Measurements from ENCODE around the gene FTMT. TPM values are rescaled to one million over a fixed set of nuclear protein-coding genes. Genes with fewer than 3 reads are reported as not detected.

FTMT gene
- total RNA-seq, 4 donors from 2014 or later, result not detected

DNA sequence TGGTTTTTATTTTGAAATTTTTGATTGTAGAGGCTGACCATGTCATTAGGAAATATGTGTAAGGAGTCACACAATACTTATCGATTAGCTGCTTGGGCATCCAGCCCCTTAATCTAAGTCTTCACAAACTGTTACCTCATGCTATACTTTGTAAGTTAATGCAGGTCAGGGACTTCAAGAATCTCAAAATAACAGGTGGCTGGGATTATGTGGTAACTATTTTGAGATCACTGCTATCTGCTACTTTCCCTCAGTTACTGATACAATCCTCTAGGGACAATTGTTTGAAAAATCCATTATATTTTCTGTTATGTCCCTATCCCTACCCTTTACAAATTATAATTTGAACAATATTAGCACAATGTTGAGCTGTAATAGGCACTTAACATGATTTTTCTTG, 21.7 kb downstream of the FTMT start:
- 96 to 97% methylated on average over 1 of the region's 1 CpG for WGBS, 2 donors

DNA sequence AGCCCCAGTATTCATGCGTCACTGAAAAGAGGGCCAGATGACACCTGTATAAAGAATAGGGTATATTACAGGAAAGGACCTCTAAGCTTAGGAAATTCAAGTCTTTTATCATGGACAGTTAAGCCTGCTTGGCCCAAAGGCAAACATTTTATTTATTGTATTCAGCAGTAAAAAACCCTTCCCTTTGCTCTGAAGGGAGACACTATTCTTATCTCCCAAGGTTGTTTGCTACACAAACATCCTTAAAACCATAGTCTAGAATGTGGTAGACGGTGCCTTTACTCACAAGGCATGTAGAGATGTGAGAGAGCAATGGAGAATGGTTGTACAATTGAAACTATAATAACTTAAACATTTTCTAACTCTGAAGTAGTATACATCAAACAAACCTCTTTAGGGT, 33.9 kb downstream of the FTMT start:
- Histone ChIP-seq H3K4me3 (replicated peaks in 1 of 3) (no peak overlapping the region), H3K9me3 (no peaks in the 10 kb centered on the region), H3K27ac (no peak overlapping the region), H3K36me3 (no peaks in the 10 kb centered on the region), H3K4me1 (no peaks in the 10 kb centered on the region), H3K27me3 (no peaks in the 10 kb centered on the region)
- DNase-seq, result no peak
- WGBS, 2 donors, result 51 to 65% methylated on average over 2 of the region's 2 CpGs
- intact Hi-C loops (cut with DNase I), result no loop called here
- TF ChIP-seq, protein P1, sequence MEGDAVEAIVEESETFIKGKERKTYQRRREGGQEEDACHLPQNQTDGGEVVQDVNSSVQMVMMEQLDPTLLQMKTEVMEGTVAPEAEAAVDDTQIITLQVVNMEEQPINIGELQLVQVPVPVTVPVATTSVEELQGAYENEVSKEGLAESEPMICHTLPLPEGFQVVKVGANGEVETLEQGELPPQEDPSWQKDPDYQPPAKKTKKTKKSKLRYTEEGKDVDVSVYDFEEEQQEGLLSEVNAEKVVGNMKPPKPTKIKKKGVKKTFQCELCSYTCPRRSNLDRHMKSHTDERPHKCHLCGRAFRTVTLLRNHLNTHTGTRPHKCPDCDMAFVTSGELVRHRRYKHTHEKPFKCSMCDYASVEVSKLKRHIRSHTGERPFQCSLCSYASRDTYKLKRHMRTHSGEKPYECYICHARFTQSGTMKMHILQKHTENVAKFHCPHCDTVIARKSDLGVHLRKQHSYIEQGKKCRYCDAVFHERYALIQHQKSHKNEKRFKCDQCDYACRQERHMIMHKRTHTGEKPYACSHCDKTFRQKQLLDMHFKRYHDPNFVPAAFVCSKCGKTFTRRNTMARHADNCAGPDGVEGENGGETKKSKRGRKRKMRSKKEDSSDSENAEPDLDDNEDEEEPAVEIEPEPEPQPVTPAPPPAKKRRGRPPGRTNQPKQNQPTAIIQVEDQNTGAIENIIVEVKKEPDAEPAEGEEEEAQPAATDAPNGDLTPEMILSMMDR (IDR thresholded peaks at IDR 0.05), result no peak
- TF ChIP-seq POLR2A (IDR thresholded peaks at IDR 0.05), result no peak

More for the DNA sequence above, 21.7 kb downstream of the FTMT start:
- Histone ChIP-seq H3K4me1 (no peaks in the 10 kb centered on the region), H3K4me3 (replicated peaks in 1 of 3) (no peak overlapping the region), H3K27ac (no peak overlapping the region), H3K27me3 (no peaks in the 10 kb centered on the region), H3K9me3 (no peaks in the 10 kb centered on the region), H3K36me3 (no peaks in the 10 kb centered on the region)
- TF ChIP-seq POLR2A (IDR thresholded peaks at IDR 0.05), result no peak
- TF ChIP-seq, protein P1 (IDR thresholded peaks at IDR 0.05), result no peak
- no peak for DNase-seq
- intact Hi-C loops (cut with DNase I), result no loop called here

DNA sequence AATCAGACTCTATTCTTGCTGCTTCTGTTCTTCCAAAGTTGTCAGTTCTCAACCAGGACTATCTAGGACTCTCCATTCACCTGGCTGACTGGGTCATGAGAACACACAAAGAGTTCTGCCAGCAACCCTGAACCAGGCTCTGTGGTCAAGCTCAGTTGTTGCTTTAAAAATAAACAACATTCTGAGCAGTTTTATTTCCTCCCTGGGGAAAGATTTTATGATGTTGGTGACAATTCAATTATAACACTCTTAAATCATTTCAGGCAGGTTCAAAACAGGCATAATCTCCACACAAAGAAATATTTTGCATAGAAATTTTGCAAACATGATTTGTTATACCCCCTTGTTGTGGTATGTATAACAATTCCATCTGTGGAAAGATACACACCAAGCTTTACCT, 36.0 kb downstream of the FTMT start:
- no peaks in the 10 kb centered on the region for H3K4me1 ChIP-seq
- intact Hi-C loops (cut with DNase I), result no loop called here
- no peak overlapping the region for H3K27ac ChIP-seq
- no peak for DNase-seq
- no peaks in the 10 kb centered on the region for H3K36me3 ChIP-seq
- no peak for TF ChIP-seq POLR2A (IDR thresholded peaks at IDR 0.05)
- TF ChIP-seq, protein P1 (IDR thresholded peaks at IDR 0.05), result no peak
- H3K9me3 ChIP-seq, result no peaks in the 10 kb centered on the region
- no peak overlapping the region for H3K4me3 ChIP-seq (replicated peaks in 1 of 3)
- no peaks in the 10 kb centered on the region for H3K27me3 ChIP-seq

DNA sequence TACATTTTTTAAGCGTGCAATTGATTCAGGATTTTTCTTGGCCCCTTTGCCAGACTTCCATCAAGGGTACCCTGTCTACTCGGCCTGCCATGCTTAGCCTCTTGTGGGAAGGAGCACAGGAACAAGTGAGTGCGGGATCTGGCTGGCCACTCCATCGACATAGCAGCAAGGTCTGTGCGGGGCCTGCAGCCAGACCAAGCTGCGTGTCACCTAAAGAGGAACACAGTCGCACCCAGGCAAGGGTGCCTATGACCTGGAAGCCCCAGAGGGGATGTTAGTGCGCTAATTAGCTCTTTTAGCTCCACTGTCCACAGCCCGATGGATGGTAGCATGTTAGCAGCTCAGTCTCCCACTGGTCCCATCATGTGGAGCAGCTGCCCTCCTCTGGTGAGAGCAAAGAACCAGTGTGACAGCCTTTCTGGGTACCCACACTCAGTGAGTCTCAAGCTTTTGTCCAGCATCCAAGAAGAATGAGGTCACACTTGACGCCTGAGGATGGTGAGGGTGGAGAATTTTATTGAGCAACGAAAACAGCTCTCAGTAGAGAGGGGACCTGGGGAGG, 38.7 kb downstream of the FTMT start:
- no peak for DNase-seq
- H3K27ac ChIP-seq, result no peak overlapping the region
- no peaks in the 10 kb centered on the region for H3K9me3 ChIP-seq
- TF ChIP-seq, protein P1 (IDR thresholded peaks at IDR 0.05), result no peak
- no peak for TF ChIP-seq POLR2A (IDR thresholded peaks at IDR 0.05)
- intact Hi-C loops (cut with DNase I), result no loop called here
- H3K36me3 ChIP-seq, result no peaks in the 10 kb centered on the region
- no peaks in the 10 kb centered on the region for H3K4me1 ChIP-seq
- no peak overlapping the region for H3K4me3 ChIP-seq (replicated peaks in 1 of 3)
- H3K27me3 ChIP-seq, result no peaks in the 10 kb centered on the region
- 92 to 93% methylated on average over 10 to 11 of the region's 11 CpGs for WGBS, 2 donors

DNA sequence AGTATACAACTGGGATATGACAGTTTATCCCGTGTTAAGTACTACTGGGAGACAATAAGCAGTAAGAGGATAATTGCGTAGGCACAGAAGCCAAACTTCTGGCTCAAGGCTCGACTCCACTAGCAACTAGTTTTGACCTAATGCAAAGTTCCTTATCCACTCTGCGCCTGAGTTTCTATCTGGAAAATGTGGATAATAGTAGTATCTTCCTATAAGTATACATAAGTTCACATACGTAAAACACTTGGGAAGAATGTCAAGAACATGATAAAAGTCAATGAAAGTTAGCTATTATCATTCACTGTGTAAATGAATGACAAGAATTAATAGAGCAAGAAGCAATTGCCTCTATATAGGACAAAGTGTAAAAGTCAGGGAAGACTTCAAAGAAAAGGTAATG, 45.7 kb downstream of the FTMT start:
- intact Hi-C loops (cut with DNase I), result no loop called here

More for the DNA sequence above, 45.7 kb downstream of the FTMT start:
- Histone ChIP-seq H3K27ac (no peak overlapping the region), H3K36me3 (no peaks in the 10 kb centered on the region), H3K4me3 (replicated peaks in 1 of 3) (no peak overlapping the region), H3K4me1 (no peaks in the 10 kb centered on the region), H3K27me3 (no peaks in the 10 kb centered on the region), H3K9me3 (no peaks in the 10 kb centered on the region)
- DNase-seq, result no peak
- TF ChIP-seq, protein P1 (IDR thresholded peaks at IDR 0.05), result no peak
- no peak for TF ChIP-seq POLR2A (IDR thresholded peaks at IDR 0.05)
- WGBS, 2 donors, result 87 to 88% methylated on average over 5 of the region's 5 CpGs

Data from thyroid gland (tissue), 4 donors.